GM21423 (cell line): ENCODE results near the gene EMSY.

Source experiments
- ATAC-seq: cut with Tn5 transposase; IDR thresholded peaks from one replicate; pipeline ENCODE4 v1.9.1; 2021; ENCODE audit warnings: mild to moderate bottlenecking, moderate library complexity; ENCODE audit not compliant: unreplicated experiment

Gene EMSY

DNA sequence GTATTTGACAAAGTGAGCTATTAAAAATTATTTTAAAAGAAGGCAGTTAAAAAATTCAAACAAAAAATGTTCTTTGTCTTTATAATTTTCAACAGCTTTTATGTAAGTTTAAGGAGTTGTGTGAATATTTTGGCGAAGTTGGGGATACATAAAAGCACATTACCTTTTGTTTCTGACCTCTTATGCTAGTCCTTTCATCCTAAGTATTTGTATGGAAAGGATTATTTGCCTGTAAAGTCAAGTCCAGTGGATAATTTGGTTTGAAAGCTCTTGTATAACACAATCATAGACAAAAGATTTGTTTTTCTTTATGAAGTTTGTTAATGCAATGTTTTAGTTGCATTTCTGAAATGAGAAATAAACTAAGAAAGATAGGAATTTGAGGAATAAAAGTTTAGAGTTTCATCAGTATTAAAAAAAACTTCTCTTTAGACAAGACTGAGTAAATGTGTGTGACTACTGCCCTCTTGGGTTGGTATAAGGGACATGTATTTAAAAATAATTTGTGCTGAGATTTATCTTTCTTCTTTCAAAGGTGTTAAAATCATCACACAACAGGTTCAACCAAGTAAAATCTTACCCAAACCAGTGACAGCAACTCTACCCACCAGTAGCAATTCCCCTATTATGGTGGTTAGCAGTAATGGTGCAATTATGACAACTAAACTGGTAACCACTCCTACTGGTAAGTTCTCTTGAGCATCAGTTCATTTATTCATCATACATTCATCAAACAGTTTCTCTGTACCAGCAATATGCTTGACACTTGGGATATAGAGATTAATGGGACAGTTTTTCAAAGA is 68.2 kb downstream of the EMSY start:
- ATAC-seq: no peak

DNA sequence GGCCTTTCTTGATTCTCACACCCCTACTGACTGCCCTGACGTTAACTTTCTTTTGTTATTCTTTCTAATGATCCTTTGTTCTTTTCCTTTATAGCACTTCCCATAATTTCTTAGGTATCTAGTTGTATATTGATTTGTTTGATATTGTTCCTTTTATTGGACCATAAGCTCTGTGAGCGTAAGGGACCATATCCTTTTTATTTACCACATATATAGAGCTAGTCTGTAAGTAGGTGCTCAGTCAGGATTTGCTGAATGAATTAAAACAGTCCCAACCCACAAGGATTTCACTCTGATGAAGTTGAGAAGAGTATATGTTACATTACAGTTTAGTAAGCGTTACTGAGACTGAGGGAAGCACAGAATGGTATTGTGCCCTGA is 68.8 kb downstream of the EMSY start:
- ATAC-seq: no peak

DNA sequence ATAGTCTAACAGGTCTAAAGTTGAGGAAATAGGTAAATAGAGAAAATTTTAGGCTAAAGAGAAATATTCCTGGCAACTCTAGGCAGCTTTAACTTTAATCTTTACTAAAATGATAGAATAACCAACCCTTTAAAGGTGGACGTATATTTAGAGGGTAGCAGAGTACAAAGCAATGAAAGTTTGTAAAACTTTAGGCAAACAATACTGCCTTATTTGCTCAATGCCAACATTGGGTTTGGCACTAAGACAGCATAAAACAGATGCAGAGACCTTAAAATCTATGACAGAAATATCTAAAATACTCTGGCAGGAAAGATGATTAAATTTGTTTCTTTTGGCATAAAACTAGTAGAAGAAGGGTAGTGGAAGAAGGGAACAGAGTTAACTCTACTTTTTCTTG is 70.7 kb downstream of the EMSY start:
- no peak for ATAC-seq

DNA sequence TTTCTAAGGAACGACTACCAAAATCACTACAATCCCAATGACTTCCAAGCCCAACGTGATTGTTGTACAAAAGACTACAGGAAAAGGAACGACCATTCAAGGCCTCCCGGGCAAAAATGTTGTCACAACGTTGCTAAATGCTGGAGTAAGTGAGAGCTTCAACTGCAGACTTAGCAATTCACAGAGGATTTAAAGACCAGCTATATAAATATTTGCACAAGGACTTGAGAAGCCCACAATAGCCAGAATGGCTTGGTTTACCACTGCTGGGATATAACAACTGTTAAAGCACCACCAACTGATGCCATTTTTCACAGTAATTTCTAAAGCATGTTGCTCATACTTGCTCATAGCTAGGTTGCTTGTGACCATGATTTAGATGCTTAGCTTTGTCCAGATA is 78.3 kb downstream of the EMSY start:
- no peak for ATAC-seq

DNA sequence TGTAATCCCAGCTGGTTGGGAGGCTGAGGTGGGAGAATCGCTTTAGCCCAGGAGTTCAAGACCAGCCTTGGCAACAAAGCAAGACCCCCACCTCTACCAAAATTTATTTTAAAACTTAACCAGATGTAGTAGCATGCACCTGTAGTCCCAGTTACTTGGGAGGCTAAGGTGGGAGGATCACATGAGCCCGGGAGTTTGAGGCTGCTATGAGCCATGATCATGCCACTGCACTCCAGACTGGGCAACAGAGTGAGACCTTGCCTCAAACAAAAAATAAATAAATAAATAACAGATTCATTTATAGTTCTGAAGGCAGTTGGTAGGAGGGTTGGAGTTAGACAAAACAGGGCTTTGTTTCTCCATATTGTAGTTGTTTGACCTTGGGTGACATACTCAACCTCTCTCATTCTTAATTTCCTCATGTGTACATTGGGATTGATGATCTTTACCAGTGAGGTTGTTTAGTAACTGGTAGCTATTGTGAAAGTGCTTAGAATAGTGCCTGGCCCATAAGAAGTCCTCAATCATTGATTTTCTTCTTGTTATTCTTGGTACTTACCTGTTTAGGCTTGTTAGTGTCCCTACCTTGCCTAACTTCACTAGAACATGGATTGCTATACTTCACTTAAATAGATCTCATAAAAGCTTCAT is 79.1 kb downstream of the EMSY start:
- no peak for ATAC-seq

DNA sequence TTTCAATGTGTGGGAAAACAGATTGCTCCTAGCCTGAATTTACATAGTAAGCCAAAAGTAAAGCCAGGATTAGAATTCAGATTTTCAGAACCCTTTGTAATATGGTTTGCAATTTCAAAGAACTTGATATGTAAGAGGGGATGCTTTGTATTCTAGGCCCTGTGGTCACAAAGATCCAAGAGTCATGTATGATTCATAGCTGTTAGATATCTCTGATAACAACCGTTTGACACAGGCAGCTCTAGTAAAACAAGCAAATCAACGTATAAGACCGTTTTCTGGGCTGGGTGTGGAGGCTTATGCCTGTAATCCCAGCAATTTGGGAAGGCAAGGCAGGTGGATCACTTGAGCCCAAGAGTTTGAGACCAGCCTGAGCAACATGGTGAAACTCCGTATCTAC is 79.6 kb downstream of the EMSY start:
- ATAC-seq: no peak

DNA sequence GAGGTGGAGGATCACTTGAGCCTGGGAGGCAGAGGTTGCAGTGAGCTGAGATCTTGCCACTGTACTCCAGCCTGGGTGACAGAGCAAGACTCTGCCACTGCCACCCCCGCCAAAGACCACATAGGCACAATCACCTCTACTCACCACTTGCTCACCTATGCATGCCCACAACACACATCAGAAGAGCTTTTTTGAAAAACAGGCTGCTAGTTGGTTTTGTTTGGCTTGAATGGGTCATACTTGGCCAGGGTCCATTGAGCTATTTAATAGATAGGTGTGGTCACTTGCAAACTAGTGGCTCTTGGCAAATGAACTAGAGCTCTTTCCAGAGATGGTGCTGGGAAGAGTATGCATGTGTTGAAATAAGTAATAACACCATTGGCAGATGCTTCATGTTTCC is 80.1 kb downstream of the EMSY start:
- ATAC-seq: no peak

DNA sequence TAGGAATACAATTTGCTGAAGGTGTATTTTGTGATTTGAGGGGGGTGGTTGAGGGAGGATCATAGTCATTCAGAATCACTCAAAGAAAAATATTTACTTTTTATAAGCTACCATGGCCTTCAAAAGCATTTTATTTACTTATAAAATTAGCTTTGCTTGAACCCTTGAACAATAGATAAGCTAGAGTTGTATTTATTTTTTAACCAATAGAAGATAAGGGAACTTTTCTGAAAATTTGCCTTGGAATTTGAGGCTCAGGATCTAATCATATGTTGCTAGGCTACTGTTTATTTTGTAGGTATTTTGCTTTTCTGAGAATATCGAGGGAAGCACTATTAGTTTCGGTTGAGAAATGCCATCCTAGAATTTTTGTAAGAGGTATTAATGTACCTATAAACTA is 82.1 kb downstream of the EMSY start:
- no peak for ATAC-seq

DNA sequence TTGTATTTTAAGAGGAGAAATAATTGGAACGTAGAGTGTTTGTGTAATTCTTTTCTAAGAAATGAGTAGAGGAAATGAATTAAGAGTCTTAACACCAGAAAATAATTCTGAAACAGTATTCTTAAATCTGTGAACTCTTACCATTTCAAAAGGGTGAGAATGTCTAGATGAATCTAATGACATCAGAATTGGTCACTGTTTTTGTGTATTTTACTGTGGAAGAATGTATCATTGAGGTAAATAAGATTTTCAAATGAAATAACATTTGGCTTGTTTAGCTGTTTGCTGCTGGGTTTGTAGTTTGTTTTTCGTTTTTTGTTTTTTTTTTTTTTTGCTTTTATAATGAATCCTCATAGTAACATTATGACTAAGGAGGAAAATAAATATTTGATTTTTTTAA is 97.6 kb downstream of the EMSY start:
- ATAC-seq: no peak

DNA sequence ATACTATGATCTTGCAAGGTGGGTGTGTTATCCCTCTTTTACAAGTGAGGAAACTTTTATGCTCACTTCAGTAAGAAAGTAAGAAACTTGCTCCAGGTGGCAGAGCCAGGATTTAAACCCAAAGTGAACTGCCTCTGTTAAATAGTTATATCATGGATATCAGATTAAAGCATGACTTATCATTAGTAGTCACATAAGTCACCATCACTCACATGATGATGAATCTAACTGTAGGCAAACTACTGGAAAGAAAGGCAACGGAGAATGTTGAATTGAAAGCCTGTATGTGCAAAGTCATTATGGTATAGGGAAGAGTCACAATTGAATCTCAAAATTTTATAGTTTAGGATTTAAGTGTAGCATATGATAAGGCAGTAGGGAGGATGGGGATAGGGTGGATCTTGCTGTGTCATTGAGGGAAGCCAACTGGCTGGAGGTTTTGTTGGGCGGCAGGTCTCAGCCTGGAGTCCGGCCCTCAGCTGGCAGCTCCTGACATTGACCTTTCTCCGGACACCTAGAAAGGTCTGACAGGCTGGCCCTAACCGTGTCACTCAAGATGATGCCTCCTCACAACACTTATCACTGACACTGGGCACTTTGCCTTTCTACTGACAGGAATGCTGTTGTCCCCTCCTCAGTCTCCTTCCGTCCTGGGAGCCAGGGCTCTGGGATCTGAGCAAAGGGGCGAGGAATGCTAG is 98.3 kb downstream of the EMSY start:
- ATAC-seq: no peak

DNA sequence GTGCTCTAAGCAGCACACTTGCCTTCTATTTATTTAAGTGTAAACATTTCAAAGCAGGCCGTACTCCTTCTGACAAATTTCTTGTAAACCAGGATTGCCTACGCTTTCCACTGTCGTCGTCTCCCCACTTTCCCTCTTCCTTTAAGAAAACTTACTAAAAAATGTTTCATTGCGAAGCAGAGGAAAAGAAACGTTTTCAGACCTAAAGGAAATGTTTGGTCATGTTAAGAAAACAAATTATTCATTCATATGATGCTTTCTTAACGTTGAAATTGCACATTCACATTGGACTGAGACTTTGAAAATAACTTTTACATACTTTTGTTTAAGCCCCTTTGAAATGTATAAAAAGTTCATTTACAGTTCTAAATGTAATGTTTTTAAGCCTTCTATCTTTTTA is 106.0 kb downstream of the EMSY start:
- ATAC-seq: no peak

DNA sequence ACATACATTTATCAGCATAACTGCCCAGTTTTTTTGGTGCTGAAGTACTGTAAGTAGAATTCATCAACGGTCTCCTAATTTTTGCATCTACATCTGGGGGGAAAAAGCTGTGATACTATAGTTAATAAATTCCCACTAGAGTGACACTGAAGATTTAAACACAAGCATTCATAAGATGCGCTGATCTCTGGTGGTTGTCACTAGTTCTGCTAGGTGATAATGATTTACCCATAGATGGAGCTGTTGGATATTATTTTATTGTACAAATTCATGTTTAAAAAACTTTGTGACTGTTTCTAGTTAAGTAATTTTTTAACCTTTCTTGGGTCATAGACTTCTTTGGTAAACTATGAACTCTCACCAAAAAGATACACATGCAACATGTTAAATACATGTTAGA is 106.6 kb downstream of the EMSY start:
- no peak for ATAC-seq

DNA sequence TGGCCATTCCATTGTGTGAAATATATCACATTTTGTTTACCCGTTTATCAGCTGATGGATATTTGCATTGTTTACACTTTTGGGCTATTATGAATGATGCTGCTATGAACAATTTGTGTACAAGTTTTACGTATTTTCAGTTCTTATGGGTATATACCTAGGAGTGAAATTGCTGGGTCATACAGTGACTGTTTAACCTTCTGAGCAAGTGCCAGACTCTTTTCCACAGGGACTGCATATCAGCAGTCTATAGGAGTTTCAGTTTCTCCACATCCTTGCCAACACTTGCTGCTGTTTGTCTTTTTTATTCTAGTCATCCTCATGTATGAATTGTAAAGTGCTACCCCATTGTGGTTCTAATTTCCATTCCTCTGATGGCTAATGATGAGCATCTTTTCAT is 108.2 kb downstream of the EMSY start:
- ATAC-seq: no peak

DNA sequence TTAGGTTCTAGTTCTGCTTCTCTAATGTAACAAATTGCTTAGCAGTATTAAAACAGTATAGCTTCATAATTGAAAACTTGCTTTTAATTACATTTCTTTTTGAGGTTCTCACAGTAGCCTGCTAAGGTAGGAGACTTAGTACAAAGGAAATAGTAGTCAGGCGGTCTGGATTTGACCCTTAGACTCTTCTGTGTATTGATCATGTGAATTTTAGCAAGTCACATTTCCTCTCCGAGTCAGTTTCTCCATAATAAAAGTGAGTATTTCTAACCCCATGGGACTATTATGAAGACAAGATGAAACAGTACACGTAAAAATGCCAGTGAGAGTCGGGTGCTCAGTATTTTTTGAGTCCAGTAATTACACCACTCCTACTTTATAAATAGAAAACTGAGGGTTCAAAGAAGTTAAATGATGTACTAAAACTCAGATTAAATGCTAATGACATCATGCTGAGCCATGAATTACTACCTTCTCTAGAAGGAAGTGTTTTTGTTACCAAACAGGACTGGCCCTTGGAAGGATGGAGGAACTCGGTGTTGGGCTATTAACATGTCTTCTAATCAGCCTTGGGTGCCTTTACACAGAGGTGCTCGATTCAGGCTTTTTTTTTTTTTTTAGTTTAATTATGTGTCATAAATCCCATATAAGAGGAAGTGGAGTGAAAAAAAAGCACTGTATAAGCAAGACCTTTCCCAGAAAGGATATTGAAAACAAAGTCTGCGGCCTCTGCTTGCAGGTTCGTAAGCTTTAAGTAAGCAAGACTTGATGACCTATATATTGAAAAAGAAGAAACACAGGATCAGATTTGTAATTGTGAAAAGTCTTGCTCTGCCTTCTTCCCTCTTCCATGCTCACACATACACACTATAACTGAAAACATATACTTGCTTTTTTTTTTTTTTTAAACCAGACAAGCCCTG is 109.0 kb downstream of the EMSY start:
- ATAC-seq: no peak

DNA sequence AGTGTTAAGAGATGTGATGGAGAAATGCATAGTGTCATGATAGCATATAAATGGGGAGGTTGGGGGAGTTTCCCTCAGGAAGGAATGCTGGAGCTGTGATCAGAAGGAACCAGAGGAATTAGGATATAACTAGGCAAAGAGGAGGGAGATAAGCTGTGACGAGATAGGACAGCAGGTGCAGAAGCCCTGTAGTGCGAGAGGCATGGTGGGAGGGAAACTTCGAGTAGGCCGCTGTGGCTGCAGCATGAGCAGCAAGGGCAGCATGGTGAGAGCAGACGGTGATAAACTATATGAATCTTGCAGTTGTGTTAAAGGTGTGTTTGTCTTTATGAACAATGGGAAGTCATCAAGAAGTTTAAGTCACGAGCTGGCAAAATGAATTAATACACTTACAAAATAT is 109.9 kb downstream of the EMSY start:
- ATAC-seq: no peak

DNA sequence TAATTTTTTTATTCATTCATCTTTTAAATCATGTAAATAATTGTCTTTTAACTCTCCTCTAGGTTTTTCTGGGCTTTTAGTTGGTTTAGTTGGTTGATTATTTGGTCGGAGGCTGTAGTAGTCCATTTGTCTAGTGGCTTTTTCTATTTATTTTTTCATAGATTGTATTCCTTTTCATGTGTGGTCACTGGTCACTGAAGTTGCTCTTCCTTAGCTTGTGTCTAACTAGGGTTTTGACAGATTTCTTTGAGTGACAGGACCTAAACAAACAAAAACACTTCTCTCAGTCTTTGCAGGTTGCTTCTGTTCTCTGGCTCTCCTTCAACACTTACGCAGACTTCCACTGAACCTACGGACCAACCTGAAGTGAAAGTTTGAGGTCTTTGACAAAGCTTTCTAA is 112.6 kb downstream of the EMSY start:
- ATAC-seq: no peak

DNA sequence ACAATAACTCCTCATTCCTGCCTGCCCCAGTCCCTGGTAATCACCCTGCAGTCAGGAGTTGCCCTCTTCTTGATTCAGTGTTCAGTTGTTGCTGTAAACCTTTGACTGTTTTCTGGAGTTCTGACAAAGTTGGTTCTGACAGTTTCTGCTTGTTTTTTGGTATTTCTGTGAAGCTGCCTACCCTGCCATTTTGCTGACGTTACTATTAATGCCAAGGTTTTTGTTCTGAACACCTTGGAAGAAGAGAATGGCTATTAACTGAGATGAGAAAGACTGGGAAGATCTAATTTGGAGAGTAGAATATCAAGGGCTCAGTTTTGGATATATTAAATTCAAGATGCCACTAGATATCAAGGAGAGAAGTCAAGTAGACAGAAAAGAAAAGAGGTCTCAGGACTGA is 113.7 kb downstream of the EMSY start:
- ATAC-seq: no peak

DNA sequence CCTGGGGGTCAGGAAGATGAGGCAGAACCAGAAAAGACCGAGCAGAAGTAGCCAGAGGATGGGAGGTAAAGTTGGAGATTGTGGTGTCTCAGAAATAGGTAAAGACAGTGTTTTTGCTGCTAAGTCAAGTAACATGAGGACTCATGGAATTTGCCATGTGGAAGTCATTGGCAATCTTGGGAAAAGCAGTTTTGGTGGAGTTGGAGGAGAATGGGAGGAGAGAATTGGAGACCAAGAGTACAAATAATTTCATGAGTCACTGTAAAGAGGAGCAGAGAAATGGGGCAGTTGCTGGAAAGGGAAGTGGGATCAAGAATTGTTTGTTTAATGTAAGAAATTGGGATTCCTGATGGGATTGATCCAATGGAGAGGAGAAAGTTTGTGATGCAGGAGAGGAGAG is 114.1 kb downstream of the EMSY start:
- ATAC-seq: no peak

DNA sequence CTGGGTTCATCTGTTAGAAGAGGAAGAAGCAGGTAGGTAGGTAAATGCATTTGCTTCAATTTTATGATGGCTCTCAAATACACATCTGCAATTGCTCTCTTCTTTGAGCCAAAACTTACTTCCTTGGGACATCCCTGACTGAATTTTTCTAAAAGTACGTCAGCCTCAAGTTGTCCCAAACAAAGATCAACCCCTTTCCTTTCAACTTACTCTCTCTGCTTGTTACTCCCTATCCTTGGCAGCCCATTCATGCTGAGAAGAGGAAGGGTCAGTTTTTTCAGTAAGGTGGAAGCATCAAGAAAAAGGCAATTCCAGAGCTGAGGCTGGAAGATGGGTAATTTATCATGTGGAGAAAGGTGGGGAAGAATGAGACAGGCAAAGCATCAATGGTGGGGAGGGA is 114.5 kb downstream of the EMSY start:
- no peak for ATAC-seq

DNA sequence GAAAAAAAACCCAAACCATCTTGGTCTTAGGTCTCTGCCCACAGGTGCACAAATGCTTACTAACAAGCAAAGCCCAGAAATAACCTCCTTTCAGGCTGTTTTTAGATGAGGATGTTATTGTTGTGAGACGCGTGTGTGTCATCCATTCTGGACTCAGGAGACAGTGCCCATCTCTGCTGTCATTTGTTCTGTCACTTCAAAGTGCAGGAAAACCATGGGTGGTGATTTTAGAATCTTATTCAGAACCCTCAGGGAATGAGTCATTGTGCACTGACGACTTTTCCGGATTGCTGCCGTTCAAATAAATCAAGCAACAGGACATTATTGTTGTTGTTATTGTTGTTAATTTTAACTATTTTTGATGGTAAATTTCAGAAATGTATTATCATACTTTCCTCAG is 115.4 kb downstream of the EMSY start:
- ATAC-seq: no peak

DNA sequence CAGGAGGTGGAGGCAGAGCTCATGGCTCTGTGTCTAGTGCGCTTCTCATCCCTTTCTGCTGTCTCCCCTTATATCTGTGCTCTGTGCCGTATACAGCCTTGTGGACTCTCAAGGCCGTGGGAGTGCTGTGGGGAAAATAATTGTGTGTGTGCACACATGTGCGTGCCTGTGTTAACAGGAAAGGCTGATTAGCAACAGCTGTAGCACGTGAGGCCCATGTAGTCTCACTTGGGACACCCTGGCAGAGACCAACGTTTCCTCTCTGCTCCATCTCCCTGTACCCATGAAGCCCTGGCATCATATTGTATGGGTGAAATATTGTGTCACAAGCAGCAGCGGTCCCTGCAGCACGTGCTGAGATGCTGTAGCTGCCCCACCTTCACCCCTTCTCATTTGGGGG is 116.4 kb downstream of the EMSY start:
- no peak for ATAC-seq
